HG02870 (cell line): ENCODE data around the gene MMP24OS.
A peak's percentile ranks its signal among the peaks of the same experiment; 100 is the strongest.

Experiments
- ATAC-seq: cut with Tn5 transposase; IDR thresholded peaks from one replicate; pipeline ENCODE4 v1.9.1; 2021; ENCODE audit warnings: mild to moderate bottlenecking, moderate library complexity; ENCODE audit not compliant: unreplicated experiment

Gene MMP24OS

DNA sequence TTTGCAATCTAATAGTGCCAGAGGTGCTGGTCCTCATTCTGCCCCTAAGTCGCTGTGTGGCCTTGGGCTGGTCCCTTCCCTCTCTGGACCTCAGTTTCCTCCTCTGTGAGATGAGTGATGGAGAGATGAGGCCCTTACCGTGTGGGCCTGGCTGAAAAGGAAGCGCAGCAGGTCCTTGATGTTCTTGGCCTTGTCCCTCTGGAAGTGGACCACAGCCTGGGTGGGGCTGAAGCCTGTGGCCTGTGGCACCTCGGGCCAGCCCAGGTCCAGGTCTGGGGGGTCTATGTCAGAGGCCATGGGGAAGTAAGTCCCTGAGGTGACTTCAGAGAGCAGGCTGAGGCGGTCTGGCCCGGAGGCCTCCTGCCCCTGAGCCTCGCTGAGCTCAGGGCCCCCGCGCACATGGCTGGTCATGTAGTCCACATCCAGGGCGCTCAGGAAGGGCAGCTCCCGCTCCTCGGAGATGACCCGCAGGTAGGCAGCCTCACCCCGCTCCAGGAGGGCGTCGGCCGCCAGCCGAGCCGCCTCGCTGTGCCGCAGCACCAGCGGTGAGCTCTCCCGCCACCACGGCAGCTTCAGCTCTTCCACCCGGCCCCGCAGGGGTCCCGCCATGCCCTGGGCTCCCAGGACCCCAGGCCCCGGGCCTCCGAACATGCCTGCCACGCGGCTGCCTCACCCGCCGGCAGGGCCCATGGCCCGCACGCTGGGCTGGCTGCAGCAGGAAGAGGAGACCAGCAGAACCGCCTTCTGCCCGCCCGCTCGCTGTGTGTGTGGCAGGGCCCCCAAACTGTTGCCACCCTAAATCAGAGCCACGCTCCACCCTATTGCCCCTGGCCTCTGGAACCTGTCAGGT lies 14.0 kb upstream of the MMP24OS start, which contains the start of gene FAM83C:
FAM83C (minus strand) TSS at position 772 of the 850 bp plus-strand sequence; CDS start at position 651, 121 bp downstream.
- ATAC-seq: no peak

DNA sequence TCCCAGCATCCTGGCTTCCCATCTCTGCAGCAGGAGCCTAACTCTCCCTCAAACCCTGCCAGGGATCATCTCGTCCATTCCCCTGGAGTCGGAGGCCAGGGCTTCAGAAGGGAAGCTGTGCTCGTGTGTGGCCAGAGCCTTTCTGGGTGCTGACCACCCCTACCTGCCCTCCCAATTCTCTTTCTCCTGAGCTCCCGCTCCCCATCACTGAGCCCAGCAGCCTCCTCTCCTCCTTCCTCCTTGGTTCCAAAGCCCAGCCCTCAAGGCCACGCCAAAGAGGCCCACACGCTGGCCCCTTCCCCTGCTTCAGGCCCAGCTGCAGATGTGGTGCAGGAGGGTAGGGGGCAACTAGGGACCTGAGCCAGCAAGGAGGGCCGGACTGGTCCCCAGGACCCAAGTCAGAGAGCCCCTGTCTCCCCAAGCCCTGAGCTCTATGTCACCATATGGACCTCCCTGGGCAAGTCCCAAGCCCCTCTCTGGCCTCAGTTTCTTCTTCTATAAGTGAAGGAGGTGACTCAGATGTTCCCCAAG lies 13.0 kb upstream of the MMP24OS start:
- no peak for ATAC-seq

DNA sequence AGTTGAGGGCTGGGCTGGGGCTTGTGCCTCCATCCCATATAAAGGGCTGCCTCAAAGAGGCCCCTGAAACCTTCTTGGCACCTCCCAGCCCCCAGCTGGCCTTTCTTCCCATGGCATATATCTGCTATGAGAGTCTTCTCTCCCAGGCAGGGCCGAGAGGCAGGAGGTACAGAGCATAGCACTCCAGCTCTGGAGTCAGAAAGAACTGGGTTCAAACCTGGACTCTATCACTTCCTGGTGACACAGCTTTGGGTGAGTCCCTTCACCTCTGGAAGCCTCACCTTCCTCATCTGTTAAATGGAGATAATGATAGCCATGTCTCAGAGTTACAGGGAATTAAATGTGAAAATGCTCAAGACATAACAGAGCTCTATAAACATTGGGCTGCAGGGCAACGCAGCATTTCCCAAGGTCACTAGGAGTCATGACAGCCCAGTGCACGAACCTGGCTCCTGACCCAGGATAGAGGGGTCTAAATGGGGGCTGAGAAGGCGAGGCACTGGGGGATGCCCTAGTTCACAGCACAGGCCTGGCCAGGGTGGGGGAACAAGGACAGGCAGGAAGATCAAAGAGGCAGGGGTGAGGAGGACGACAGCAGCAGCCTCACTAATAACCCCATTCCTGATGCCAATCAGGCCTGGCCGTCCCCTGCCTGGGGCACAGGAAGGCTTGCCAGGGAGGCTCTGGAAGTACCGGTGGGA lies 12.4 kb upstream of the MMP24OS start:
- no peak for ATAC-seq

DNA sequence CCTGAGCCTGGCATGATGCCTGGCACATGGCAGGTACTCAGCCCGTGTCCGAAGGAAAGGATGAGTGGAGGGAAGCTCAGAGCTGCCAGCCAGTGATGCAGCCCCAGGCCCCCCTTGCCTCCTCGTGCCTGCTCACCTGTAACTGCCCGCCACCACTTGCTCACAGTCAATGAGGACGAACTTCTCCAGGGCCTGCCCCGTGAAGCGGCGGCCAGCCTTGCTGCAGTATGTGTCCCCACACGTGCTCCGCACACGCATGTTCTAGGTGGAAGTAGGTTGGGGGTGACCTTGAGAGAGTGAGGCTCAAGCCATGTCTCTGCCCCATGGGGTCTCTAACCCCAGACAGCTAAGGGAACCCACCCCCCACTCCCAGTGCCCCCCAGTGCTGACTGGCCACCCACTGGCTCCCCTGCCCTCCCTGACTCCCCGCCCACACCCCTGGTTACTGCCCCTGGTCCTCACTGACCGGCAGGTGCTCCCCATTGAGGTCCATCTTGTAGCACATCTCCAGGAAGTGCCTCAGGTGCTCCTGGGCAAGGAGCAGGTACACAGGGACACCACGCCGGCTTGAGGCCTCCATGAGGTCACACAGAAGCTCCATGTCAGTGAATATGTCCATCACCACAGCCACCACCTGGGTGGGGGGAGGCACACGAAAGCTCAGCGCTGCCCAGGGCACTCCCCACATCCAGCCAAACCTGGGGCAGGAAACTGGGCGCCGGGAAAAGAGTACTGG lies 10.6 kb upstream of the MMP24OS start:
- no peak for ATAC-seq

DNA sequence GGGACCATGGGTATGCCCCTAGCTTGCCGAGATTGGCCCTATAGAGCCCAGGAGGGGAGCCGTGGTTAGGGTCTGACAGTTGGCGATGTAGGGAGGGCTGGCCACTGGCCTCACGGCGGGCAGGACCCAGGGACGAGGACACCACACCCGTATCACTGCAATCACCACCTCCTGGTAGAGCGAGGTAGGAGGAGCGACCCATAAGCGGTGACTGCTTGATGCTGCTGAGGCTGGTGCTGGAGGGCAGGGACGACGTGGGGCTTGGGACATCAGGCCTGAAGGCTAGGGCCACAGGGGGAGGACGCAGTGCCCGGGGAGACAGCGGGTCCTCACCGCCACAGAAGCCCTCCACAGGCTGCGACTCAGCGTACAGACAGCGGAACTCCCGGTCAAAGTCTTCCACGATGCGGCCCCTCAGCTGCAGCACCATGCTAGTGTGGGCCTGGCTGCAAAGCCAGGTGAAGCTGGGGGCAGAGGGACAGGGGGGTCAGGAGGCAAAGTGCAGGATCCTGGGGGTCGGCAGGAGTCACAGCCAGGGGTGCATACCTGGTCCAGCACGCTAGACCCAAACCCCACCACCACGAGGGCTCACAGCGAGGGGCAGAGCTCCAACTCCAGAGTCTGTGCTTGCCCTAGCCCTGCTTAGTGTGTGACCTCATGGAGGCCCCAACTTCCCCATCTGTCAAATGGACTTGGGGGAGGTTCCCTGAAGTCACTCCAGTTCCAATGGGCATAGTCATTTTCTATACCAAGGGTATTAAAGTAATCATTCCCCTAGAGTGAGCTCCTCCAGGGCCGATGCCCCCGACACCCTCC lies 9.8 kb upstream of the MMP24OS start:
- no peak for ATAC-seq

DNA sequence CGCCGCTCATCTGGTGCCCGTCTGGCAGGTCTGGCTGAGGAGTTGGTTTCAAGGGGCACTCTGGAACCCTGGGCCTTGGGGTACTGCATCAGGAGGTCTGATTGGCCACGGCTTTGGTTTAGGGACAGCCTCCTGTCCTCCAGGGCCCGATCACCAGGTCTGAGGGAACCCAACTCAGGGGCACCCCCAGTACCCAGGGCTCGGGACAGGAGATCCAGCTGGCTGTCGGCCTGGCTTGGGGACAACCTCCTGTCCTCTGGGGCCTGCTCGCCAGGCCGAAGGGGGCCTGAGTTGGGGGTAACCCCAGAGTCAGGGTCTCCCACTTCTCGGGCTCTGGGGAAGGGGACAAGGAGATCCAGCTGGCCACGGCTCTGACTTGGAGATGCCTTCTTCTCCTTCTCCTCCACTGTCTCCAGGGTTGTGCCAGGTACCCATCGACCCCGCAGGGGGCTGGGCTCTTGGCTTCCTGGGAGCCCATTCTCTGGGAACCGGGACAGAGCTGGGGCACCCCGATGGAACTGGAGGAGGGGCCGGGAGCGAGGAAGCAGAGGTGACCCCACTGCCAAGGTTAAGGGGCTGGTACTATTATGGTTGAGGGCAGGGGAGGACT lies 9.1 kb upstream of the MMP24OS start:
- no peak for ATAC-seq

DNA sequence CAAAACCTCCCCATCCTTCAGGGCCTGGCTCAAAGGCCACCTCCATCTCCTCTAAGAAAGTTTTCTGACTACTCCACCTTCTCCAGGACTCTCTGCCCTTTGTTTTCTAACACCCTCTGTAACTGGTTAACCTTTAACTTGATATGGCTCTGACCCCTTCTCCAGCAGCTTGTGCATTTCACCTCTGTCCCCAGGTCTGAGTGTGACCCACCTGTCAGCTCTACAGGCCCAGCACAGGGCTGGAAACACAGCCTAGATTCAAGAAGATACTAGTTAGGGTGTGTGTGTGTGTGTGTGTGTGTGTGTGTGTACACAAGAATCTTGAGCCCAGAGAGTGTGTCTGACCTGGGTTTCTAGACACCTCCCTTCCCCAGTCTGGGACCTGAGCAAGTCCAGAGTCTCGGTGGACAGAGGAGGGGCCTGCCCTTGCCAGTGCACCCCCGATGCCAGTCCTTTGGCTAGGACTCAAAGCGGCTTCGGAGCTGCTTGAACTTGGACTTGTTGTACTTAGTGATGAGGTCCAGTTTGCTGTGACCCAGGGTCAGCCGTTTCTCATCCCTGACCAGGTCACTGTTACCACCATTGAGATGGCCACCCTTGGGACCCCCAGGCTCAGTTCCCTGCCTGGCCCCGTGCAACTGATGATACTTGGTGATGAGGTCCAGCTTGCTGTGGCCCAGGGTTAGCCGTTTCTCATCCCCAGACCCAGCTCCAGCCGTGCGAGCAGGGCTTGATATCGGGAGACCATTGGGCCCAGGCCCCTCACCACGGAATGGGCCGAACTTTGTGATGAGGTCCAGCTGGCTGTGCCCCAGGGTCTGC lies 8.4 kb upstream of the MMP24OS start:
- no peak for ATAC-seq

DNA sequence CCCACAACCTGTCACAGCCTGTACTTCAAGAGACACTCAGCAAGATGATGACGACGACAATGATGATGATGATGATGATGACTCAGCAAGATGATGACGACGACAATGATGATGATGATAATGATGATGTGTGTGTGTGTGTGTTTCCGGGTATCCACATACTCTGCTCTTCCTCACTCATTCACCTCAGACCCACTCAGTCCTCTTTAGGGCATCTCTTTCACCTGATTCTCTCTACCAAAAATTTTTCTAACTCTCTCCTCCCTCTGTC lies 7.8 kb upstream of the MMP24OS start:
- ATAC-seq: no peak

DNA sequence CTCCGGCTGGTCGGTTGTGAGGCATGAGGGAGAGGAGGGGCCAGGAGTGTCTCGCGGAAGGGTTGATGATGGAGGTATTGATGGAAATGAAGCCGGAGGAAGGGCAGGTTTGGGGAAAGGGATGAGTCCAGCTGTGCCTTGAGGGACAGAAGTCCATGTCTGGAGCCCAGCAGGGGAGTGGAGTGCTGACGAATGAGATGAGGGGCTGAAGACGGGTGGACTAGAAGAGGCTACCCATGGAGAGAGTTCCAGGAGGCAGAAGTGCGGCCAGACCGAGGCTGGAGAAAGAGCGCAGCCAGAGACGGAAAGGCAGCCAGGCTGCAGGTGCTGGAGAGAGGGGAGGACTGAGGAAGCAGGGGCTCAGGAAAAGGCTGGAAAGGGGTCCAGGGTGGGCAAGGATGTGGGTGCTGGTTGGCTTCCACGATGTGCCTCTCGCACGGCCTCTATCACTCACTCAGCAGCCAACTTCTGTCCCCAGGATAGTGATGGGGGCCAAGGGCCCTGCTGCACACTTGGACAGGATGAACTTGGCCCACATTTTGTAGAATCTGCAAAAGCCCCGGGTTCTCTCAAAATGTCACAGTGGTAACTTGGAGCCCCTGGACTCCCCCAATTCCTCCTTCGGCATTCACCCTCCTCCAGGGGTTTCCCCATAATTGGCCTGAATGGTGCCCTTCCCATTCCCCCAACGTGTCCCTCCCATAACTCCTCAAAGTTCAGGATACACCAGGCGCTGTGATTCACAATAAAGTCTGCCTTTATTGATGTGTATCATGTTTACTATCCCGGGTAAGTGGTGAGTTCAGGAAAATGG lies 7.3 kb upstream of the MMP24OS start:
- peak; percentile 7 for ATAC-seq

DNA sequence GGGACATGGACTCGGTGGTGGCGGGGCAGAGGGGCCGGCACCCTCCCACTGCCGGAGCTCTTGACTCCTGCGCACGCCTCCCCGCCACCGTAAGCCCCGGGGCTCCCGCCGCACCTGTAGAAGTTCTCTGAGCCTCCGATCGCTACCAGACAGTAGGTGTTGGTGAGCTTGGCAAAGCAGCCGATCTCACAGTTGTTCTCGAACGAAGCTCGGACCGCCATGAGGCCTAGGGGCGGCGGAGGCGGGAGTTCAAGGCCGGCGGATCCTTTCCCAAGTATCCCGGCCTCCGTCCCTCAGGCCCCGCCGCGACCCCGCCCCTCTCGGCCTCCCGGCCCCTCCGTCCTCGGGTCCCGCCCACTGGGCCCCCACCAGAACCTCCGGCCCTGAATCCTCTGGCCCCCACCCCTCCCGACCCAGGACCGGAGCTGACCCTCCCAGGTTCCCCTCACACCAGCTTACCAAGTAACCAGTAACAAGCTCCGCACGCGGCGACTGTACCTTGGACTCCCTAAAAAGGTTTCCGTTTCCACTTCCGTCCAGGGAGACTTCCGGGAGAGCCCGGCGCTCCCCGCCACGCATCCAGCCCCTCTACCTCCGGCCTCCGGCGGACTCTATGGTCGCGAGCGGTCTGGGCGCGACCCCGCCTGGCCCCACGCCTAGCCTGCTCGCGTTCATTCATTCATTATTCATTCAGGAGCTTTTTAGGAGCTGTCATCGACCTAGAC lies 6.5 kb upstream of the MMP24OS start, which contains the start of gene EIF6:
EIF6 (minus strand) TSS at position 506 of the 725 bp plus-strand sequence; CDS start at position 221, 285 bp downstream.
- peak; percentile 81 for ATAC-seq

DNA sequence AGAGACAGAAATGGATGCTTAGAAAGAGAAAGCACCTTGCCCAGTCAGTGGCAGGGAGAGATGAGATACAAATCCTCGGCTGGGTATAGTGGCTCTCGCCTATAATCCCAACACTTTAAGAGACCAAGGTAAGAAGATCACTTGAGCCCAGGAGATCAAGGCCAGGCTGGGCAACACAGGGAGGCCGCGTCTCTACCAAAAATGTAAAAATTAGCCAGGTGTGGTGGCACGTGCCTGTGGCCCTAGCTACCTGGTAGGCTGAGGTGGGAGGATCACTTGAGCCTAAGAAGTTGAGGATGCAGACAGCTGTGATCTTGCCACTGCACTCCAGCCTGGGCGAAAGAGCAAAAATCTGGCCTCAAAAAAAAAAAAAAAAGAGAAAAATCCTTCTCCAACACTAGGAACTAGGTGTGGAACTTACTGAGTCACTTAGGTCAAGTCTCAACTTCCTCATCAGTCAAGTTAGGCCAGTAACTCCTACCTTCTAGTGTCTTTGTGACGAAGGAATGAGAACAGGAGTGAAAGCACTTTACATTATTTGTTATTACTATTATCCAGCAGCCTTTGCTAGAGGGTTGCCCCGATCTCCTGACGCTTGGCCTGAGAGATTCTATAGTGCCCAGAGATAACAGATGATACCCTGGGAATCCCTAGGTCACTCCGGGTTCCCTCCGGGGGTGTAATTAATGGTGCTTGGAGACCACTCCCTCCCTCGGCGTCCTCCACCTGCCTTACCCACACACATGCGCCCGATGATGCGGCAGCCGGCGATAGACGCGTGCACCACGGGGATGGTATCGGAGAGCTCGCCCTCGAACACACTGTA lies 5.7 kb upstream of the MMP24OS start:
- peak; percentile 22 for ATAC-seq

DNA sequence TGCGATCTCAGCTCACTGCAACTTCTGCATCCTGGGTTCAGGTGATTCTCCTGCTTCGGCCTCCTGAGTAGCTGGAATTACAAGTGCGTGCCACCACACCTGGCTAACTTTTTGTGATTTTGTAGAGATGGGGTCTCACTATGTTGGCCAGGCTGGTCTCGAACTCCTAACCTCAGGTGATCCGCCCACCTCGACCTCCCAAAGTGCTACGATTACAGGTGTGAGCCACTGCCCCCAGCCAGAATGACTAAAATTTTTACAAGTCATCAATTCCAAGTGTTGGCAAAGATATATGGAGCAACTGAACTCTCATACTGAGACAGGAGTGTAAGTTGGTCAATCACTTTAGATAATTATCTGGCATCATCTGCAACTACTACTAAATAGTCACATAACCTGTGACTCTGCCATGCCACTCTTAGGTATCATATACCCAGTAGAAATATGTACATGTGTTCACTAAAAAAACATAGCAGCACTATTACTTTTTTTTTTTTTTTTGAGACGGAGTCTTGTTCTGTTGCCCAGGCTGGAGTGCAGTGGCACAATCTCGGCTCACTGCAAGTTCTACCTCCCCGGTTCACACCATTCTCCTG lies 3.7 kb upstream of the MMP24OS start:
- no peak for ATAC-seq

DNA sequence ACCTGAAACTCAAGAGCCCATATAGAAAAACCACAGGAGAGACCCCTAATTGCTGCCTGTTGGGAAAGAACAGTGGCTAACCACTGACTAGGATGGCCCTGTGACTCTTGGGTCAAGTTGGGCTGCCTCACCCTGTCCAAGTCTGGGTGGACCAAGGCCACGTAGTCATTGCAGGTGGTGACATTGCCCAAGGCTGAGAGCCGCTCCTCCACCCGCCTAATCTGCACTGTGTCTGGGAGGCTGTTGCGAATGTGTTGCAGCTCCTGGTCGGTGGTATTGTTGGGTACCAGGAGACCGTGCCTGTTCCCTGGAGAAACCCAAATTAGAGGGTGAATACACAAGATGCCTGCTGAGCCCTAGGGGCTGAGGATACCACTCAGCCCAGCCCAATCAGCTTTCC lies 2.6 kb upstream of the MMP24OS start:
- no peak for ATAC-seq

DNA sequence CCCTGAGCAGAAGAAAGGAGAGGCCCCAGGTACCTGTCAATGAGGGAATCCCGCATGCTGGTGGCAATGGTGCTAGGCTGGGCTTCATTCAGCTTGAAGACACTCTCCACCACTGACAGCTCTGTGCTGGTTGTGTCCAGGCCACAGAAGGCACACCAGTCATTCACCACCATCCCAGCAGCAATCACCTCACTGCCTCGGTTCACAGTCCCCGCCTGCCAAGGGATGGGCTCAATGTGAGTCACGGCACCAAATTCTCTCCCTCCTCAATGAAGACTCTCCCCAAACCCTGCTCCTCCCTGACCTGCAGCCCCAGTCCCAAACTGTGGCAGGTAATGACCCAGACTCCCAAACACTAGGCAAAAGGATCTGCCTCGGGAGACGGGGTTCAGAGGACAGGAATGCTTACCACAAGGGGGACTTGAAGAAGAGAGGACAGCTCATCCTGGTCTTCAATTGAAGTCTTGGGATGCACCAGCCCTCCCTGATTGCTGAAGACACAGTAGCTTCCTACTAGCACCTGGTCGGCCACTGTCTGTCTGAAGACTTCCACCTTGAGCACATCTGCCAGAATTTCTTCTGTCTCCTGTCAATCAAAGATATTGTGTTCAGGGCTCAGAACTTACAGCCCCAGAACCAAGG lies 1.7 kb upstream of the MMP24OS start:
- no peak for ATAC-seq

DNA sequence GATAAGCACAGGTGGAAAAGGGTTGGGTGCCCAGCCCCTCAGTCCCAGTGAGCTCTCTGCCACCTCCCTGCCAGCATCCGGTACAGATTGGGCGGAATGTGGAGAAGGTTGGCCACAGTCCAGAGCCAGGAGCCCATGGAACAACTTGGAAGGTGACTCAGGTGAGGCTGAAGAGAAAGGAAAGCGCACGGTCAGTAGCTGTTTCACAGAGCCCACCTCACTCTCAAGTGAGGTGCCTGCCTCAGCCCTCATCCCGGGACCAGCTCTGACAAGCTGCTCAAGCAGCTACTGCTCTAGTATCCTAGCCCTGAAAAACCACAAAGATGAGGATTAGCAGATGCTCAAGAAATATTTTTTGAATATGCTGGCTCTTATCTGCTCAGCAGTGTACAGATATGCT lies 1.1 kb upstream of the MMP24OS start:
- no peak for ATAC-seq

DNA sequence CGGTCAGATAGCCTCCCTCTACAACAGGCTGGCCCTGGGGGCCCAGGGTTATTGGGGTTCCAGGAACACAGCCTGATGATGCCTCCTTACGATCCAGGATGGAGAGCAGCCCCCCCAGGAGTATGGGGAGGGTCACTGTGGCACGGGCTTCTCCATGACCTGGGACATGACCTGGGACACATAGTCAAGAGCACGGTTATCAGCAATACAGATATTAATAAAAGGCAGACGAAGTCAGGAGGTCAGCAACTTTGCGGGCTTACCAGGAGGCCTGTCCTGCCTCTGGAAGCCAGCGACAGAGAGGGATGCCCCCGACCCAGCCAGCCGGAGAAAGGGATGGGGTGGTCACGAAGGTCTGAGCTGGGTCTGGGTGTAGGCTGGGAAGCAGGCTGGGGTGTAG lies 795 bp downstream of the MMP24OS start:
- ATAC-seq: no peak
